ENCODE results near the gene MPG. TPM values are rescaled to one million over a fixed set of nuclear protein-coding genes. Genes with fewer than 3 reads are reported as not detected.

The MPG gene
- total and polyA plus RNA-seq, 2 experiments from 2014 or later, result 38.0 to 91.1 TPM

DNA sequence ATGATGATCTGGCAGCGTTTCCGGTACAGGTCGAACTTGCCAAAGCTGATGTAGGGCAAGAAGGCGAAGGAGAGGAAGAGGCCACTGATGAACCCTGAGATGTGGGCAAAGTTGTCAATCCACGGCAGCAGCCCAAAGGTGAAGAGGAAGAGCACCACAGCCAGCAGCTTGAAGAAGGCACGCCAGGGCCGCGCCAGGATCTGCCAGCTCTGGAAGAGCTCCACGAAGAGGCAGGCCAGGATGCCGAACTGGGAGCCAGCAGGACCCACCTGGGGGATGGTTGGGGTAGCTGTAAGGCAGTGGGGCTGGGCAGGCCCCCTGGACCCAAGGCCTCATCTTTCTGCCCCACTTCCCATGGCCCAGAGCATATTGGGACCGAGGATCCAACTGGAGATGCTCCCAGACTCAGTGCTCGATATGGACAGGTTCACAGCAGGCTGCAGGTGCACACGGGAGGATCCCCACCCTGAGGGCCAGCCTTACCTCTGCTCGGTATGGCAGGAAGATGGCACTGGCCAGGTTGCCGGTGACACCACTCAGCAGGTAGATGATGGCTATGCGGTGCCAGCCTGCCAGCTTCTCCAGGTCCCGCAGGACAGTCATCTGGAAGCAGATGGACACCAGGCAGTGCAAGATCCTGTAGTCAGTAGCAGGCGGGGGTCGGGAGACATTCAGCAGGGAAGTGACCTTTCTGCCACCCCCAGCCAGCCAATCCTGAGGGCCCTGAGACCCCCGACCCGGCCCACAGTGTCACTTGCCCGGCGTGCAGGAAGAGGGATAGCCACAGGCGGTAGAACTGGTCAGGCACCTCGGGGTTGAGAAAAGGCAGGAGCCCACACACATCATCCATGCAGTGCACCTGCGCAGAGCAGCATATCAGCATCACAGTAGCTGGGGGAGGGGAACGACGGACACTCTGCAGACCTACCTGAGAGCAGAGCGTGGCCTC, 19.3 kb upstream of the MPG start (continued):
- TF ChIP-seq, protein P1, sequence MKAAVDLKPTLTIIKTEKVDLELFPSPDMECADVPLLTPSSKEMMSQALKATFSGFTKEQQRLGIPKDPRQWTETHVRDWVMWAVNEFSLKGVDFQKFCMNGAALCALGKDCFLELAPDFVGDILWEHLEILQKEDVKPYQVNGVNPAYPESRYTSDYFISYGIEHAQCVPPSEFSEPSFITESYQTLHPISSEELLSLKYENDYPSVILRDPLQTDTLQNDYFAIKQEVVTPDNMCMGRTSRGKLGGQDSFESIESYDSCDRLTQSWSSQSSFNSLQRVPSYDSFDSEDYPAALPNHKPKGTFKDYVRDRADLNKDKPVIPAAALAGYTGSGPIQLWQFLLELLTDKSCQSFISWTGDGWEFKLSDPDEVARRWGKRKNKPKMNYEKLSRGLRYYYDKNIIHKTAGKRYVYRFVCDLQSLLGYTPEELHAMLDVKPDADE (IDR thresholded peaks at IDR 0.05), result no peak
- TF ChIP-seq, protein P2, sequence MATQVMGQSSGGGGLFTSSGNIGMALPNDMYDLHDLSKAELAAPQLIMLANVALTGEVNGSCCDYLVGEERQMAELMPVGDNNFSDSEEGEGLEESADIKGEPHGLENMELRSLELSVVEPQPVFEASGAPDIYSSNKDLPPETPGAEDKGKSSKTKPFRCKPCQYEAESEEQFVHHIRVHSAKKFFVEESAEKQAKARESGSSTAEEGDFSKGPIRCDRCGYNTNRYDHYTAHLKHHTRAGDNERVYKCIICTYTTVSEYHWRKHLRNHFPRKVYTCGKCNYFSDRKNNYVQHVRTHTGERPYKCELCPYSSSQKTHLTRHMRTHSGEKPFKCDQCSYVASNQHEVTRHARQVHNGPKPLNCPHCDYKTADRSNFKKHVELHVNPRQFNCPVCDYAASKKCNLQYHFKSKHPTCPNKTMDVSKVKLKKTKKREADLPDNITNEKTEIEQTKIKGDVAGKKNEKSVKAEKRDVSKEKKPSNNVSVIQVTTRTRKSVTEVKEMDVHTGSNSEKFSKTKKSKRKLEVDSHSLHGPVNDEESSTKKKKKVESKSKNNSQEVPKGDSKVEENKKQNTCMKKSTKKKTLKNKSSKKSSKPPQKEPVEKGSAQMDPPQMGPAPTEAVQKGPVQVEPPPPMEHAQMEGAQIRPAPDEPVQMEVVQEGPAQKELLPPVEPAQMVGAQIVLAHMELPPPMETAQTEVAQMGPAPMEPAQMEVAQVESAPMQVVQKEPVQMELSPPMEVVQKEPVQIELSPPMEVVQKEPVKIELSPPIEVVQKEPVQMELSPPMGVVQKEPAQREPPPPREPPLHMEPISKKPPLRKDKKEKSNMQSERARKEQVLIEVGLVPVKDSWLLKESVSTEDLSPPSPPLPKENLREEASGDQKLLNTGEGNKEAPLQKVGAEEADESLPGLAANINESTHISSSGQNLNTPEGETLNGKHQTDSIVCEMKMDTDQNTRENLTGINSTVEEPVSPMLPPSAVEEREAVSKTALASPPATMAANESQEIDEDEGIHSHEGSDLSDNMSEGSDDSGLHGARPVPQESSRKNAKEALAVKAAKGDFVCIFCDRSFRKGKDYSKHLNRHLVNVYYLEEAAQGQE (IDR thresholded peaks at IDR 0.05; ENCODE audit: unreplicated experiment), result no peak
- TF ChIP-seq ZNF114 (CRISPR knock-in tag; IDR thresholded peaks at IDR 0.05) (no peak), STAT1 (IDR thresholded peaks at IDR 0.05; ENCODE audit: unreplicated experiment) (no peak), EZH2phosphoT487 (IDR thresholded peaks at IDR 0.05; ENCODE audit: unreplicated experiment) (no peak)

DNA sequence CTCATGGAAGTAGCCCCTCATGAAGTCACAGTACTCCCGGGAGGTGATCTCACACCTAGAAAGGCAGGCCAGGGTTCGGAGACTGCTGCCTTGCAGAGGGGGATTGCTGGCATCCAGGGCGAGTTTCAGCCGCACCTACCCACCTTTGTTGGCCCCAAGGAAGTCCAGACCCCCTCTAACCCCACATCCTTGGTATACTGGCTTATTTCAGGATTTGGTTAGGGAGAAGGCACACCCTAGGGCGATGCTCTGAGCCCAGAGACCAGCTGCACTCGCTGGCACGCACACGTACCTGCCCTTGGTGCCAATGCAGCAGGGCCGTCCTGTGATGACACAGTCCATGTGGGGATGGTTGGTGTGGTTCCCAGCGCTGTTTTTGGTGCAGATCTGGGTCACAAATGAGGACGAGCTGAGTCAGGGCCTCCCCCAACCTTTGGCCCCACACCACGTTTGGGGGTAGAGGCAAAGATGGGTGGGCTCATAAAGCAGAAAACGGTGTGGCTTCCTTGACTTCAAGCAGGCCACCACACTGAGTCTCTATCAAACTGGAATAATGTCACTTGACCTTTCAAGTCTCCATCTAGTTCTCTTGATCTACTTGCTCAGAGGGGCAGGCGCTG, 18.5 kb upstream of the MPG start:
- Histone ChIP-seq H3K4me2 (no peak overlapping the region), H4K20me1 (replicated peaks; ENCODE audit: insufficient read depth) (no peaks in the 10 kb centered on the region), H3F3A (replicated peaks; ENCODE audit: low read depth) (0 out of 2 replicates have a peak, but pooled peaks cover 3% of the 10 kb centered on the region), H3K27ac (ENCODE audit: low read depth) (no peak overlapping the region), H3K79me2 (replicated peaks; ENCODE audit: insufficient read depth) (peaks cover 5% of the 10 kb centered on the region), H3K4me1 (ENCODE audit: insufficient read depth) (no peaks in the 10 kb centered on the region), H3K36me3 (ENCODE audit: insufficient read depth) (0 out of 2 replicates have a peak, but pooled peaks cover 4% of the 10 kb centered on the region), H3K4me3 (no peak overlapping the region), H3K27me3 (ENCODE audit: insufficient read depth) (no peaks in the 10 kb centered on the region), H2AFZ (no peak overlapping the region), H3K9me2 (ENCODE audit: insufficient read depth) (no peaks in the 10 kb centered on the region)
- Mint-ChIP-seq H3K27me3 (ENCODE audit: insufficient read depth, low read depth, poor library complexity) (peaks cover 9% of the 10 kb centered on the region), H3K36me3 (ENCODE audit: low read depth) (peaks cover 57% of the 10 kb centered on the region), H3K27ac (no peak overlapping the region), H3K9me3 (no peaks in the 10 kb centered on the region), H3K4me1 (no peaks in the 10 kb centered on the region; the same call in 1 of the 3 replicates), H3K4me3 (no peak overlapping the region)
- ATAC-seq (no peak), DNase-seq (ENCODE audit: low spot score) (no peak)
- TF ChIP-seq STAT1 (IDR thresholded peaks at IDR 0.05; ENCODE audit: unreplicated experiment) (no peak), POLR2AphosphoS5 (IDR thresholded peaks at IDR 0.05; ENCODE audit: low read depth) (no peak)
- TF ChIP-seq, protein P2 (IDR thresholded peaks at IDR 0.05; ENCODE audit: unreplicated experiment), result no peak
- TF ChIP-seq, protein P3, sequence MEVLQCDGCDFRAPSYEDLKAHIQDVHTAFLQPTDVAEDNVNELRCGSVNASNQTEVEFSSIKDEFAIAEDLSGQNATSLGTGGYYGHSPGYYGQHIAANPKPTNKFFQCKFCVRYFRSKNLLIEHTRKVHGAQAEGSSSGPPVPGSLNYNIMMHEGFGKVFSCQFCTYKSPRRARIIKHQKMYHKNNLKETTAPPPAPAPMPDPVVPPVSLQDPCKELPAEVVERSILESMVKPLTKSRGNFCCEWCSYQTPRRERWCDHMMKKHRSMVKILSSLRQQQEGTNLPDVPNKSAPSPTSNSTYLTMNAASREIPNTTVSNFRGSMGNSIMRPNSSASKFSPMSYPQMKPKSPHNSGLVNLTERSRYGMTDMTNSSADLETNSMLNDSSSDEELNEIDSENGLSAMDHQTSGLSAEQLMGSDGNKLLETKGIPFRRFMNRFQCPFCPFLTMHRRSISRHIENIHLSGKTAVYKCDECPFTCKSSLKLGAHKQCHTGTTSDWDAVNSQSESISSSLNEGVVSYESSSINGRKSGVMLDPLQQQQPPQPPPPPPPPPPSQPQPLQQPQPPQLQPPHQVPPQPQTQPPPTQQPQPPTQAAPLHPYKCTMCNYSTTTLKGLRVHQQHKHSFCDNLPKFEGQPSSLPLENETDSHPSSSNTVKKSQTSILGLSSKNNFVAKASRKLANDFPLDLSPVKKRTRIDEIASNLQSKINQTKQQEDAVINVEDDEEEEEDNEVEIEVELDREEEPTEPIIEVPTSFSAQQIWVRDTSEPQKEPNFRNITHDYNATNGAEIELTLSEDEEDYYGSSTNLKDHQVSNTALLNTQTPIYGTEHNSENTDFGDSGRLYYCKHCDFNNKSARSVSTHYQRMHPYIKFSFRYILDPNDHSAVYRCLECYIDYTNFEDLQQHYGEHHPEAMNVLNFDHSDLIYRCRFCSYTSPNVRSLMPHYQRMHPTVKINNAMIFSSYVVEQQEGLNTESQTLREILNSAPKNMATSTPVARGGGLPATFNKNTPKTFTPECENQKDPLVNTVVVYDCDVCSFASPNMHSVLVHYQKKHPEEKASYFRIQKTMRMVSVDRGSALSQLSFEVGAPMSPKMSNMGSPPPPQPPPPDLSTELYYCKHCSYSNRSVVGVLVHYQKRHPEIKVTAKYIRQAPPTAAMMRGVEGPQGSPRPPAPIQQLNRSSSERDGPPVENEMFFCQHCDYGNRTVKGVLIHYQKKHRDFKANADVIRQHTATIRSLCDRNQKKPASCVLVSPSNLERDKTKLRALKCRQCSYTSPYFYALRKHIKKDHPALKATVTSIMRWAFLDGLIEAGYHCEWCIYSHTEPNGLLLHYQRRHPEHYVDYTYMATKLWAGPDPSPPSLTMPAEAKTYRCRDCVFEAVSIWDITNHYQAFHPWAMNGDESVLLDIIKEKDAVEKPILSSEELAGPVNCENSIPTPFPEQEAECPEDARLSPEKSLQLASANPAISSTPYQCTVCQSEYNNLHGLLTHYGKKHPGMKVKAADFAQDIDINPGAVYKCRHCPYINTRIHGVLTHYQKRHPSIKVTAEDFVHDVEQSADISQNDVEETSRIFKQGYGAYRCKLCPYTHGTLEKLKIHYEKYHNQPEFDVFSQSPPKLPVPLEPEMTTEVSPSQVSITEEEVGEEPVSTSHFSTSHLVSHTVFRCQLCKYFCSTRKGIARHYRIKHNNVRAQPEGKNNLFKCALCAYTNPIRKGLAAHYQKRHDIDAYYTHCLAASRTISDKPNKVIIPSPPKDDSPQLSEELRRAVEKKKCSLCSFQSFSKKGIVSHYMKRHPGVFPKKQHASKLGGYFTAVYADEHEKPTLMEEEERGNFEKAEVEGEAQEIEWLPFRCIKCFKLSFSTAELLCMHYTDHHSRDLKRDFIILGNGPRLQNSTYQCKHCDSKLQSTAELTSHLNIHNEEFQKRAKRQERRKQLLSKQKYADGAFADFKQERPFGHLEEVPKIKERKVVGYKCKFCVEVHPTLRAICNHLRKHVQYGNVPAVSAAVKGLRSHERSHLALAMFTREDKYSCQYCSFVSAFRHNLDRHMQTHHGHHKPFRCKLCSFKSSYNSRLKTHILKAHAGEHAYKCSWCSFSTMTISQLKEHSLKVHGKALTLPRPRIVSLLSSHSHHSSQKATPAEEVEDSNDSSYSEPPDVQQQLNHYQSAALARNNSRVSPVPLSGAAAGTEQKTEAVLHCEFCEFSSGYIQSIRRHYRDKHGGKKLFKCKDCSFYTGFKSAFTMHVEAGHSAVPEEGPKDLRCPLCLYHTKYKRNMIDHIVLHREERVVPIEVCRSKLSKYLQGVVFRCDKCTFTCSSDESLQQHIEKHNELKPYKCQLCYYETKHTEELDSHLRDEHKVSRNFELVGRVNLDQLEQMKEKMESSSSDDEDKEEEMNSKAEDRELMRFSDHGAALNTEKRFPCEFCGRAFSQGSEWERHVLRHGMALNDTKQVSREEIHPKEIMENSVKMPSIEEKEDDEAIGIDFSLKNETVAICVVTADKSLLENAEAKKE (CRISPR knock-in tag; IDR thresholded peaks at IDR 0.05), result no peak

All from GM23338 (cell line).